SU-DHL-6 (cell line): ENCODE measurements around the gene LHPP.

Experiments
- H2AFZ ChIP-seq: fragments of 200-600 bp; sonication (generic); 2 replicates; pipeline ENCODE4 v1.6.1; 2014; ENCODE audit warnings: low read depth, mild to moderate bottlenecking, moderate library complexity, mixed read lengths, antibody characterized with exemption, low read length; ENCODE audit not compliant: severe bottlenecking
- H3F3A ChIP-seq: fragments of 200-600 bp; shearing (Covaris generic); 2 replicates; pipeline ENCODE4 v1.6.0; 2016; ENCODE audit warnings: antibody characterized with exemption, mild to moderate bottlenecking; ENCODE audit not compliant: insufficient read depth
- H3K27ac ChIP-seq: fragments of 200-600 bp; sonication (generic); 2 replicates; pipeline ENCODE4 v1.5.1; 2016; ENCODE audit warnings: low read depth, mild to moderate bottlenecking, low read length, moderate library complexity, mixed read lengths
- H3K27me3 ChIP-seq: fragments of 200-600 bp; sonication (generic), shearing (Covaris generic); 2 replicates; pipeline ENCODE4 v1.6.0; 2014; ENCODE audit warnings: mild to moderate bottlenecking, low read length
- H3K36me3 ChIP-seq: fragments of 200-600 bp; sonication (generic); 2 replicates; pipeline ENCODE4 v1.6.1; 2014; ENCODE audit warnings: mild to moderate bottlenecking, low read length, mixed read lengths
- H3K4me2 ChIP-seq: fragments of 300-600, 200-600 bp; shearing (Covaris generic), sonication (generic); 2 replicates; pipeline ENCODE4 v1.6.0; 2014; ENCODE audit warnings: low read length, low read depth, mild to moderate bottlenecking; ENCODE audit not compliant: poor library complexity, severe bottlenecking
- H3K4me3 ChIP-seq: fragments of 200-600 bp; sonication (generic); 2 replicates; pipeline ENCODE4 v1.5.1; 2014; ENCODE audit warnings: antibody characterized with exemption, low read length, mild to moderate bottlenecking, mixed read lengths; ENCODE audit not compliant: insufficient read depth, poor library complexity, severe bottlenecking
- H3K79me2 ChIP-seq: fragments of 200-600 bp; sonication (generic); 2 replicates; pipeline ENCODE4 v1.6.1; 2014; ENCODE audit warnings: mild to moderate bottlenecking, low read length, moderate library complexity; ENCODE audit not compliant: insufficient read depth
- H3K9ac ChIP-seq: fragments of 200-600 bp; sonication (generic); 2 replicates; pipeline ENCODE4 v1.7.0; 2014; ENCODE audit warnings: mild to moderate bottlenecking, low read length
- H3K9me2 ChIP-seq: fragments of 200-600 bp; sonication (generic); replicated peaks from 2 replicates; pipeline ENCODE4 v1.6.1; 2014; ENCODE audit warnings: low read length; ENCODE audit not compliant: insufficient read depth
- H3K9me3 ChIP-seq: fragments of 200-600 bp; sonication (generic); 2 replicates; pipeline ENCODE4 v1.6.1; 2014; ENCODE audit warnings: low read length, mixed read lengths; ENCODE audit not compliant: insufficient read depth
- H4K20me1 ChIP-seq: fragments of 200-600 bp; sonication (generic); 2 replicates; pipeline ENCODE4 v1.6.1; 2014; ENCODE audit warnings: low read depth, mild to moderate bottlenecking, antibody characterized with exemption, low read length, moderate library complexity, mixed read lengths
- CTCF ChIP-seq: fragments of 200-600 bp; sonication (generic); IDR thresholded peaks from one replicate; pipeline ENCODE4 v1.5.1; 2017; ENCODE audit warnings: antibody characterized with exemption, mild to moderate bottlenecking, low read length, moderate library complexity; ENCODE audit not compliant: insufficient read depth, poor library complexity, severe bottlenecking
- EZH2phosphoT487 ChIP-seq: fragments of 200-600 bp; sonication (generic), shearing (Covaris generic); conservative IDR thresholded peaks from 2 replicates; pipeline ENCODE4 v1.6.1; 2018; ENCODE audit warnings: mild to moderate bottlenecking, antibody characterized with exemption, low read length, moderate library complexity, mixed read lengths

The LHPP gene

GRCh38 chr10:124520558-124521428 is 59.2 kb downstream of the LHPP start:
- no peaks in the 10 kb centered on the region for H3F3A ChIP-seq
- H3K4me3 ChIP-seq, result no peak overlapping the region
- H2AFZ ChIP-seq, result no peak overlapping the region
- no peaks in the 10 kb centered on the region for H3K9me3 ChIP-seq
- H3K27me3 ChIP-seq, result no peaks in the 10 kb centered on the region
- no peak overlapping the region for H3K27ac ChIP-seq
- TF ChIP-seq CTCF, result no peak
- no peak for TF ChIP-seq EZH2phosphoT487
- no peaks in the 10 kb centered on the region for H3K79me2 ChIP-seq
- no peaks in the 10 kb centered on the region for H3K9me2 ChIP-seq
- H3K36me3 ChIP-seq, result no peaks in the 10 kb centered on the region
- H3K9ac ChIP-seq, result no peak overlapping the region
- H3K4me2 ChIP-seq, result no peak overlapping the region
- H4K20me1 ChIP-seq, result no peaks in the 10 kb centered on the region

GRCh38 chr10:124521429-124521871 is 59.8 kb downstream of the LHPP start:
- no peaks in the 10 kb centered on the region for H4K20me1 ChIP-seq
- H3K9me2 ChIP-seq, result no peaks in the 10 kb centered on the region
- H2AFZ ChIP-seq, result no peak overlapping the region
- H3K4me2 ChIP-seq, result no peak overlapping the region
- no peaks in the 10 kb centered on the region for H3F3A ChIP-seq
- H3K79me2 ChIP-seq, result no peaks in the 10 kb centered on the region
- no peaks in the 10 kb centered on the region for H3K9me3 ChIP-seq
- H3K4me3 ChIP-seq, result no peak overlapping the region
- no peaks in the 10 kb centered on the region for H3K27me3 ChIP-seq
- no peak overlapping the region for H3K9ac ChIP-seq
- TF ChIP-seq CTCF (no peak), EZH2phosphoT487 (no peak)
- no peaks in the 10 kb centered on the region for H3K36me3 ChIP-seq
- no peak overlapping the region for H3K27ac ChIP-seq

GRCh38 chr10:124522131-124522932 is 60.7 kb downstream of the LHPP start:
- H3K4me2 ChIP-seq, result no peak overlapping the region

More at GRCh38 chr10:124522131-124522932, 60.7 kb downstream of the LHPP start:
- H2AFZ ChIP-seq, result no peak overlapping the region
- H3K27me3 ChIP-seq, result no peaks in the 10 kb centered on the region
- H3K9me2 ChIP-seq, result no peaks in the 10 kb centered on the region
- TF ChIP-seq EZH2phosphoT487, result no peak
- no peak for TF ChIP-seq CTCF
- no peak overlapping the region for H3K9ac ChIP-seq
- no peak overlapping the region for H3K27ac ChIP-seq
- H4K20me1 ChIP-seq, result no peaks in the 10 kb centered on the region
- no peaks in the 10 kb centered on the region for H3K79me2 ChIP-seq
- H3F3A ChIP-seq, result no peaks in the 10 kb centered on the region
- no peak overlapping the region for H3K4me3 ChIP-seq
- H3K36me3 ChIP-seq, result no peaks in the 10 kb centered on the region
- H3K9me3 ChIP-seq, result no peaks in the 10 kb centered on the region
